ENCODE data around the gene TEC. TPM values are rescaled to one million over a fixed set of nuclear protein-coding genes. Genes with fewer than 3 reads are reported as not detected.

Gene TEC
- total RNA-seq, 1 donor from 2014 or later, result 1.4 TPM

- no peak overlapping the region for H3K4me3 ChIP-seq (ENCODE audit: low read depth, low read length)
- no peak for TF ChIP-seq CTCF (conservative IDR thresholded peaks at IDR 0.05; ENCODE audit: low read depth, low read length)
- no peak for DNase-seq (ENCODE audit: low read depth)
These were observed 150.0 kb downstream of the TEC start for GRCh38 chr4:48119646-48120045.

GRCh38 chr4:48118081-48118480 is 151.6 kb downstream of the TEC start:
- DNase-seq (ENCODE audit: low read depth), result no peak
- TF ChIP-seq CTCF (conservative IDR thresholded peaks at IDR 0.05; ENCODE audit: low read depth, low read length), result no peak

GRCh38 chr4:48116582-48116981 is 153.1 kb downstream of the TEC start:
- no peak for DNase-seq (ENCODE audit: low read depth)
- TF ChIP-seq CTCF (conservative IDR thresholded peaks at IDR 0.05; ENCODE audit: low read depth, low read length), result no peak
- no peak overlapping the region for H3K4me3 ChIP-seq (ENCODE audit: low read depth, low read length)

More at GRCh38 chr4:48118081-48118480, 151.6 kb downstream of the TEC start:
- no peak overlapping the region for H3K4me3 ChIP-seq (ENCODE audit: low read depth, low read length)

GRCh38 chr4:48114412-48114811 is 155.2 kb downstream of the TEC start:
- TF ChIP-seq CTCF (conservative IDR thresholded peaks at IDR 0.05; ENCODE audit: low read depth, low read length), result no peak
- no peak for DNase-seq (ENCODE audit: low read depth)
- H3K4me3 ChIP-seq (ENCODE audit: low read depth, low read length), result no peak overlapping the region

- no peak for DNase-seq (ENCODE audit: low read depth)
- TF ChIP-seq CTCF (conservative IDR thresholded peaks at IDR 0.05; ENCODE audit: low read depth, low read length), result no peak
- H3K4me3 ChIP-seq (ENCODE audit: low read depth, low read length), result no peak overlapping the region
These were observed 157.5 kb downstream of the TEC start for GRCh38 chr4:48112017-48112667.

GRCh38 chr4:48110452-48110978 is 159.1 kb downstream of the TEC start:
- TF ChIP-seq CTCF (conservative IDR thresholded peaks at IDR 0.05; ENCODE audit: low read depth, low read length), result no peak
- no peak overlapping the region for H3K4me3 ChIP-seq (ENCODE audit: low read depth, low read length)
- no peak for DNase-seq (ENCODE audit: low read depth)

Data from epithelial cell of proximal tubule (primary cell).